VCaP (cell line): ENCODE results near the gene PLA2G4E.

ENCODE experiments used
- H3K27ac ChIP-seq: fragments of 450-650 bp; 2 replicates; pipeline ENCODE4 v1.5.1; 2017
- CTCF ChIP-seq: fragments of 450-650 bp; conservative IDR thresholded peaks from 2 replicates; pipeline ENCODE4 v1.5.1; 2017; ENCODE audit warnings: mild to moderate bottlenecking, moderate library complexity

Gene PLA2G4E

GRCh38 chr15:41994772-41995475 lies 25.9 kb downstream of the PLA2G4E start:
- TF ChIP-seq CTCF = no peak
- no peak overlapping the region for H3K27ac ChIP-seq

GRCh38 chr15:41994171-41994650 lies 26.6 kb downstream of the PLA2G4E start:
- no peak overlapping the region for H3K27ac ChIP-seq
- no peak for TF ChIP-seq CTCF

GRCh38 chr15:41993472-41994170 lies 27.2 kb downstream of the PLA2G4E start:
- TF ChIP-seq CTCF = no peak

GRCh38 chr15:41992803-41993190 lies 28.0 kb downstream of the PLA2G4E start:
- no peak overlapping the region for H3K27ac ChIP-seq
- TF ChIP-seq CTCF = no peak

More at GRCh38 chr15:41993472-41994170, 27.2 kb downstream of the PLA2G4E start:
- H3K27ac ChIP-seq = no peak overlapping the region

GRCh38 chr15:41992151-41992802 lies 28.6 kb downstream of the PLA2G4E start:
- H3K27ac ChIP-seq = no peak overlapping the region
- no peak for TF ChIP-seq CTCF

- no peak overlapping the region for H3K27ac ChIP-seq
- TF ChIP-seq CTCF = no peak
Measured at GRCh38 chr15:41990691-41991090, 30.2 kb downstream of the PLA2G4E start.

GRCh38 chr15:41990243-41990605 lies 30.6 kb downstream of the PLA2G4E start:
- no peak for TF ChIP-seq CTCF
- H3K27ac ChIP-seq = no peak overlapping the region
